AG10803 (cell line): ENCODE results near the gene CDC42SE2.
"Not testable (repeated sequence)": the region's sequence is repeated elsewhere in the genome, so short reads cannot be mapped to it uniquely, and the experiment has no call there.

Source experiments
- DNase-seq: peaks from one replicate; pipeline ENCODE4 v3.0.0; 2010; ENCODE audit warnings: low read depth
- H3K4me3 ChIP-seq: 2 replicates; pipeline ENCODE4 v1.5.1; 2011; ENCODE audit warnings: mild to moderate bottlenecking, low read length, control low read depth
- TF ChIP-seq, protein P1 (sequence below): conservative IDR thresholded peaks from 2 replicates; pipeline ENCODE4 v1.5.1; 2011; ENCODE audit warnings: mild to moderate bottlenecking, low read length, control low read depth, inconsistent platforms

The CDC42SE2 gene

DNA sequence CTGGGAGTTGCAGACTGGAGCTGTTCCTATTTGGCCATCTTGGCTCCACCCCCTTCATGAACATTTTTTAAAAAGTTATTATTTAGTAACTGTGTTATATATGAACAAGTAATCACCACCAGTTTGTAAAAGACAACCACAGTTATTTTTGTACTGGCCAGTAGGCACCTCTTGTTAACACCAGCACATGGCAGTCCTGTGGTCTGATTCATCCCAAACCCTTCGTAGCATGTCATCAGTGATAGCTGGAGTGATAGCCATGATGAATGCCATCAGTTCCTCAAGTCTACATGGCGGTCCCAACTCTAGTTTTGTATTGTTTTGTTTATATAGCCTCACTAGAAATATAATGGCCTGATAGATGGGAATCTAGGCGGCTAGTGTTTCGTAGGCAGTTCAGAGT lies 74.2 kb downstream of the CDC42SE2 start:
- H3K4me3 ChIP-seq = no peak overlapping the region
- TF ChIP-seq, protein P1, sequence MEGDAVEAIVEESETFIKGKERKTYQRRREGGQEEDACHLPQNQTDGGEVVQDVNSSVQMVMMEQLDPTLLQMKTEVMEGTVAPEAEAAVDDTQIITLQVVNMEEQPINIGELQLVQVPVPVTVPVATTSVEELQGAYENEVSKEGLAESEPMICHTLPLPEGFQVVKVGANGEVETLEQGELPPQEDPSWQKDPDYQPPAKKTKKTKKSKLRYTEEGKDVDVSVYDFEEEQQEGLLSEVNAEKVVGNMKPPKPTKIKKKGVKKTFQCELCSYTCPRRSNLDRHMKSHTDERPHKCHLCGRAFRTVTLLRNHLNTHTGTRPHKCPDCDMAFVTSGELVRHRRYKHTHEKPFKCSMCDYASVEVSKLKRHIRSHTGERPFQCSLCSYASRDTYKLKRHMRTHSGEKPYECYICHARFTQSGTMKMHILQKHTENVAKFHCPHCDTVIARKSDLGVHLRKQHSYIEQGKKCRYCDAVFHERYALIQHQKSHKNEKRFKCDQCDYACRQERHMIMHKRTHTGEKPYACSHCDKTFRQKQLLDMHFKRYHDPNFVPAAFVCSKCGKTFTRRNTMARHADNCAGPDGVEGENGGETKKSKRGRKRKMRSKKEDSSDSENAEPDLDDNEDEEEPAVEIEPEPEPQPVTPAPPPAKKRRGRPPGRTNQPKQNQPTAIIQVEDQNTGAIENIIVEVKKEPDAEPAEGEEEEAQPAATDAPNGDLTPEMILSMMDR = no peak
- no peak for DNase-seq

DNA sequence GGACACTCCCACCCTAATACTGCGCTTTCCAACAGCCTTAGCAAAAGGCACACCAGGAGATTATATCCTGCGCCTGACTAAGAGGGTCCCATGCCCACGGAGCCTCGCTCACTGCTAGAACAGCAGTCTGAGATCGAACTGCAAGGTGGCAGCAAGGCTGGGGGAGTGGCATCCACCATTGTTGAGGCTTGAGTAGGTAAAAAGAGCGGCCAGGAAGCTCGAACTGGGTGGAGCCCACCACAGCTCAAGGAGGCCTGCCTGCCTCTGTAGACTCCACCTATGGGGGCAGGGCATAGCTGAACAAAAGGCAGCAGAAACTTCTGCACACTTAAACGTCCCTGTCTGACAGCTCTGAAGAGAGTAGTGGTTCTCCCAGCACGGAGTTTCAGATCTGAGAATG lies 80.4 kb downstream of the CDC42SE2 start:
- DNase-seq = not testable (repeated sequence)

DNA sequence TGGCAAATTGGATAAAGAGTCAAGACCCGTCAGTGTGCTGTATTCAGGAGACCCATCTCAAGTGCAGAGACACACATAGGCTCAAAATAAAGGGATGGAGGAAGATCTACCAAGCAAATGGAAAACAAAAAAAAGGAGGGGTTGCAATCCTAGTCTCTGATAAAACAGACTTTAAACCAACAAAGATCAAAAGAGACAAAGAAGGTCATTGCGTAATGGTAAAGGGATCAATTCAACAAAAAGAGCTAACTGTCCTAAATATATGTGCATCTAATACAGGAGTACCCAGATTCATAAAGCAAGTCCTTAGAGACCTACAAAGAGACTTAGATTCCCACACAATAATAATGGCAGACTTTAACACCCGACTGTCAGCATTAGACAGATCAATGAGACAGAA lies 82.4 kb downstream of the CDC42SE2 start:
- DNase-seq, H3K4me3 ChIP-seq: not testable (repeated sequence)

More for the DNA sequence above, 80.4 kb downstream of the CDC42SE2 start:
- H3K4me3 ChIP-seq = not testable (repeated sequence)

DNA sequence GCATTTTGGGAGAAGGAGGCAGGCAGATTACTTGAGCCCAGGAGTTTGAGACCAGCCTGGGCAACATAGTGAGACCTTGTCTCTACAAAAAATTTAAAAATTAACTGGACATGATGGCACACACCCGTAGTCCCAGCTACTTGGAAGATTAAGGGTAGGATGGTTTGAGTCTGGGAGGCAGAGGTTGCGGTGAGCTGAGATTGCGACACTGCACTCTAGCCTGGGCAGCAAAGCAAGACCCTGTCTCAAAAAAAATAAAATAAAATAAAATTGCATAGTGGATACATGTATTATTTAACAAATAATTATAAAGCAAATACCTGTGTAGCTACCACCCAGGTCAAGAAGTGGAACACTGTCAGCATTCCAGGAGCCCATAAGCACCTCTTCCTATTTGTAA lies 90.1 kb downstream of the CDC42SE2 start:
- DNase-seq = no peak
- no peak overlapping the region for H3K4me3 ChIP-seq
- TF ChIP-seq, protein P1 = no peak

DNA sequence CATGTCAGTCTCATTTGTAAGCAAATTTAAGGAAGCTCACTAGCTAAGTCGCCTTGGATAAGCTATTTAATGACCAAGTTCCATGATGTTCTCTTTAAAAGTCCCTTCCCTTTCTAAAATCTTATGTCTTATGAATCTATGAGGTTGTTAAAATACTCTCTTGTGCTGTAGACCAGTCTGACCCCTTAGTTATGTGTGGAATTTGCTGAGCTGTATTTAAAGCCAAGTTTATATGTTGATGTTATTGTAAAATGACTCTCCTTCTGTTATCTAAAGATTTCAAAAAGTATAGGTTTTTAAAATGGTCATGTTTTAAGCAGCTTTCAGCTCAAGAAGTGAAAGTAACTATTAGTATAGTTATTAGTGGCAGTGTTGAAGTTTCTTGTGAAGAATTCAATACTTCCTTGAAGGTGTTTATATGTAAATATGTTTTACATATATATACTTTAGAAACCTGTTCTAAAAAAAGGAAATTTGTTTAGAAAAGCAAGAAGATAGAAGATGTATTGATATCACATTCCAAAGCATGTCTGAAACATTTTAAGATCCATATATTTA lies 92.2 kb downstream of the CDC42SE2 start:
- TF ChIP-seq, protein P1 = no peak
- DNase-seq = peak; percentile 15
- no peak overlapping the region for H3K4me3 ChIP-seq

DNA sequence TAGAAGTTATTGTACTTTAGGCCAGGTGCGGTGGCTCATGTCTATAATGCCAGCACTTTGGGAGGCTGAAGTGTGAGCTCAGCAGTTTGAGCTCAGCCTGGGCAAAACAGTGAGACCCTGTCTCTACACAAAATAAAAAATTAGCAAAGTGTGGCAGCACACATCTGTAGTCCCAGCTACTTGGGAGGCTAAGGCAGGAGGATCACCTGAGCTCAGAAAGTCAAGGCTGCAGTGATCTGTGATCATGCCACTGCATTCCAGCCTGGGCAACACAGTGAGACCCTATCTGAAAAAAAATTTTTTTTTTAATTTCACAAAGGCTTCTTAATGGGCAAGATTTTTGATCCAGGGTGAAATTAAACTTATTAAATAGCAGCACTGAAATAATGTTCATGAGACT lies 92.8 kb downstream of the CDC42SE2 start:
- DNase-seq = no peak
- H3K4me3 ChIP-seq = no peak overlapping the region
- TF ChIP-seq, protein P1 = no peak

DNA sequence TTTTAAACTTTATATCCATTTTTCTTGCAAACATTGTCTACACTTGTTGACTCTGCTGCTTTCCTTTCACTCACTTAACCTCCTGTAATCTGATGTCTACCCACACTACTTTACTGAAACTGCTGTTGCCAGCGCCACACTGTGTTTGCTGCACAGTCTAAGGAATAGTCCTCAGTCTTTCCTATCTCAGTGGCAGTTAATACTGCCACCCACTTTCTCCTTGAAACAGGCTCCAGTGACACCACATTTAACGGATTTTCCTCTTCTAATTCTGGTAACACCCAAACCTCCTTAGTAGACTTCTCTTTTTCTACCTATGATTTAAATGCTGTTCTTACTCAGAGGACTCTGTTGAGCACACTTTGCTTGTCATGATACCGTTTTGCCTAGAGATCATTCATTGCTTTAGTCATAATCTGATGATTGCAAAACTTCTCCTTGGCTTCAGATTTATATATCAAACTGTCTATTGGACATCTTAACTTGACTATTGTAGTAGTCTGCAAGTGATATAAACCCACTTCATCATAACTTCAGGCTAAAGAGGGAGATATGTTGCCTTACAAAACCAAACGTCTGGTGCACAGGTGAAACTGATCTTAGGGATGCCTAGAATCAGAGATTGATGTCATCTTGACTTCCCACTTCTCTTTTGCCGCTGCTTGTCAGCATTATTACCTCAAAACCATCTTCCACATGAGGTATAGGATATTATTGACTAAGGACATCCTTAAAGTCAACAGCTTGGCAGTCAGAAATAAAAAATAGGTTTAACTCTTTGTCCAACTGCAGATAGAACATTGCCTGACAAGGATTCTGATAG lies 94.1 kb downstream of the CDC42SE2 start:
- TF ChIP-seq, protein P1 = no peak
- DNase-seq = no peak
- no peak overlapping the region for H3K4me3 ChIP-seq

DNA sequence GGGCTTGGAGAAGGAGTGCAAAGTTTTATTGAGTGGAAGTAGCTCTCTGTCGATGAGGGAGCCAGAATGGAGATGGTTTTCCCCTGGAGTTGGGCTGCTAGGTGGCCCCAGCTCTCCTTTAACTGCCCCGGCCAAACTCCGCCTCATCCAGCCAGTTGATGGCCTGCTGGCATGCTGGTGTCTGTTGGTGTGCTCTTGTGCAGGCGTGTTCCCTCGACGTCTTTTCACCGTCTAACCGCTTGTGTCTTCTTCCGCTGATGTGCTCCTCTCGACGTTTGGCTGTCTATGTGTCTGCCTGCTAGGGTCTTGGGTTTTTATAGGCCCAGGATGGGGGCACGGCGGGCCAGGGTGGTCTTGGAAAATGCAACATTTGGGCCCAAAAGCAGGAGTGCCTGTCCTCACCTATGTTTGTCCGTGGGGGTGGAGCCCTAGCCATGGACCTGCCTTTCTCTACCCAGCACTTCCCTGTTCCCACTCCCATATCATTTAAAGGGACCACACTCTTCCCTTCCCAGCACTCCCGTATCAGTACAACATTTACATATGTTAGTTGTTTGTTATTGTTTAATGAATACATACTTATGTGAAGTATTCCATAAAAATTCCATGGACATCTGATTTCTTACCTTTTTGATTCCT lies 97.9 kb downstream of the CDC42SE2 start:
- DNase-seq = no peak
- TF ChIP-seq, protein P1 = no peak
- no peak overlapping the region for H3K4me3 ChIP-seq
